ENCODE data around the gene C9orf85. TPM values are rescaled to one million over a fixed set of nuclear protein-coding genes. Genes with fewer than 3 reads are reported as not detected.

The C9orf85 gene
- total and polyA plus RNA-seq, 2 donors (not counting 1 experiment from before 2014, with no cell fraction given), result 4.3 to 9.6 TPM

- Mint-ChIP-seq H3K4me3 (no peak overlapping the region), H3K27ac (no peak overlapping the region), H3K9me3 (ENCODE audit: insufficient read depth) (peaks cover 16% of the 10 kb centered on the region), H3K27me3 (no peaks in the 10 kb centered on the region), H3K4me1 (peaks cover 16% of the 10 kb centered on the region)
- Histone ChIP-seq H2AFZ (ENCODE audit: insufficient read depth, low read depth, low read length, poor library complexity, severe bottlenecking) (no peak overlapping the region), H3K4me3 (ENCODE audit: control extremely low read depth in 1 of 5, extremely low read depth in 1 of 5, insufficient read depth in 1 of 5, low read depth in 2 of 5, low read length in 4 of 5) (no peak overlapping the region), H3K27ac (ENCODE audit: low read length in 2 of 2) (no peak overlapping the region), H3K79me2 (ENCODE audit: control insufficient read depth, insufficient read depth, low read length) (peaks cover 84% of the 10 kb centered on the region), H3K4me1 (ENCODE audit: control insufficient read depth in 2 of 2, insufficient read depth in 2 of 2, low read length in 2 of 2) (no peaks in the 10 kb centered on the region), H3K36me3 (replicated peaks in 1 of 2; ENCODE audit: control extremely low read depth in 1 of 2, control insufficient read depth in 1 of 2, extremely low read depth in 1 of 2, insufficient read depth in 2 of 2, low read length in 1 of 2) (peaks cover 8 to 11% of the 10 kb centered on the region in 2 experiments), H3K4me2 (replicated peaks; ENCODE audit: low read depth, low read length, poor library complexity, severe bottlenecking) (no peak overlapping the region), H4K20me1 (ENCODE audit: control insufficient read depth, insufficient read depth, low read length, poor library complexity, severe bottlenecking) (peaks cover 26% of the 10 kb centered on the region), H3K9ac (ENCODE audit: low read length) (no peak overlapping the region), H3K27me3 (replicated peaks in 1 of 4; ENCODE audit: control extremely low read depth in 1 of 4, control insufficient read depth in 3 of 4, insufficient read depth in 4 of 4, low read length in 3 of 4) (no peaks in the 10 kb centered on the region), H3K9me3 (ENCODE audit: control extremely low read depth in 1 of 3, control insufficient read depth in 2 of 3, insufficient read depth in 1 of 3, low read length in 2 of 3) (peaks cover 14 to 38% (median 16%) of the 10 kb centered on the region in 3 donors)
- ATAC-seq (ENCODE audit: low read depth) (no peak), DNase-seq (no peak)
- CTCF ChIA-PET, result interaction anchor here (0.9 kb wide), 1 partner anchor 11 kb away, joined by 3 read pairs; no protein-coding TSS in a partner anchor
- TF ChIP-seq EZH2 (IDR thresholded peaks at IDR 0.05; ENCODE audit: borderline replicate concordance, insufficient read depth, low read depth, low read length, poor library complexity, severe bottlenecking), result no peak
- TF ChIP-seq, protein P1, sequence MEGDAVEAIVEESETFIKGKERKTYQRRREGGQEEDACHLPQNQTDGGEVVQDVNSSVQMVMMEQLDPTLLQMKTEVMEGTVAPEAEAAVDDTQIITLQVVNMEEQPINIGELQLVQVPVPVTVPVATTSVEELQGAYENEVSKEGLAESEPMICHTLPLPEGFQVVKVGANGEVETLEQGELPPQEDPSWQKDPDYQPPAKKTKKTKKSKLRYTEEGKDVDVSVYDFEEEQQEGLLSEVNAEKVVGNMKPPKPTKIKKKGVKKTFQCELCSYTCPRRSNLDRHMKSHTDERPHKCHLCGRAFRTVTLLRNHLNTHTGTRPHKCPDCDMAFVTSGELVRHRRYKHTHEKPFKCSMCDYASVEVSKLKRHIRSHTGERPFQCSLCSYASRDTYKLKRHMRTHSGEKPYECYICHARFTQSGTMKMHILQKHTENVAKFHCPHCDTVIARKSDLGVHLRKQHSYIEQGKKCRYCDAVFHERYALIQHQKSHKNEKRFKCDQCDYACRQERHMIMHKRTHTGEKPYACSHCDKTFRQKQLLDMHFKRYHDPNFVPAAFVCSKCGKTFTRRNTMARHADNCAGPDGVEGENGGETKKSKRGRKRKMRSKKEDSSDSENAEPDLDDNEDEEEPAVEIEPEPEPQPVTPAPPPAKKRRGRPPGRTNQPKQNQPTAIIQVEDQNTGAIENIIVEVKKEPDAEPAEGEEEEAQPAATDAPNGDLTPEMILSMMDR (IDR thresholded peaks at IDR 0.05), result no peak
- intact Hi-C loops (cut with micrococcal nuclease), result no loop called here
- POLR2A ChIA-PET, result no interaction called here
- no CpG with 5 or more reads among the region's 2 CpGs for WGBS (ENCODE audit: insufficient coverage)
Measured at GRCh38 chr9:71876106-71876505, 35.3 kb upstream of the C9orf85 start.

- Histone ChIP-seq H2AFZ (ENCODE audit: insufficient read depth, low read depth, low read length, poor library complexity, severe bottlenecking) (no peak overlapping the region), H3K4me2 (replicated peaks; ENCODE audit: low read depth, low read length, poor library complexity, severe bottlenecking) (no peak overlapping the region), H3K27me3 (replicated peaks in 1 of 4; ENCODE audit: control extremely low read depth in 1 of 4, control insufficient read depth in 3 of 4, insufficient read depth in 4 of 4, low read length in 3 of 4) (no peaks in the 10 kb centered on the region), H3K27ac (ENCODE audit: low read length in 2 of 2) (no peak overlapping the region), H3K9ac (ENCODE audit: low read length) (no peak overlapping the region), H3K36me3 (replicated peaks in 1 of 2; ENCODE audit: control extremely low read depth in 1 of 2, control insufficient read depth in 1 of 2, extremely low read depth in 1 of 2, insufficient read depth in 2 of 2, low read length in 1 of 2) (peaks cover 3 to 6% of the 10 kb centered on the region in 2 experiments), H3K9me3 (ENCODE audit: control extremely low read depth in 1 of 3, control insufficient read depth in 2 of 3, insufficient read depth in 1 of 3, low read length in 2 of 3) (peaks cover 16 to 41% (median 20%) of the 10 kb centered on the region in 3 donors), H3K4me3 (ENCODE audit: control extremely low read depth in 1 of 5, extremely low read depth in 1 of 5, insufficient read depth in 1 of 5, low read depth in 2 of 5, low read length in 4 of 5) (no peak overlapping the region), H4K20me1 (ENCODE audit: control insufficient read depth, insufficient read depth, low read length, poor library complexity, severe bottlenecking) (peaks cover 26% of the 10 kb centered on the region), H3K79me2 (ENCODE audit: control insufficient read depth, insufficient read depth, low read length) (peaks cover 86% of the 10 kb centered on the region), H3K4me1 (ENCODE audit: control insufficient read depth in 2 of 2, insufficient read depth in 2 of 2, low read length in 2 of 2) (no peaks in the 10 kb centered on the region)
- TF ChIP-seq, protein P1 (IDR thresholded peaks at IDR 0.05), result no peak
- TF ChIP-seq EZH2 (IDR thresholded peaks at IDR 0.05; ENCODE audit: borderline replicate concordance, insufficient read depth, low read depth, low read length, poor library complexity, severe bottlenecking), result no peak
- ChIA-PET POLR2A (no interaction called here), CTCF (no interaction called here)
- peaks cover 16% of the 10 kb centered on the region for H3K9me3 Mint-ChIP-seq (ENCODE audit: insufficient read depth)
- H3K4me3 Mint-ChIP-seq, result no peak overlapping the region
- no peak for DNase-seq
- no peak for ATAC-seq (ENCODE audit: low read depth)
- intact Hi-C loops (cut with micrococcal nuclease), result no loop called here
- no peak overlapping the region for H3K27ac Mint-ChIP-seq
- H3K27me3 Mint-ChIP-seq, result no peaks in the 10 kb centered on the region
- H3K4me1 Mint-ChIP-seq, result peaks cover 16% of the 10 kb centered on the region
Measured at GRCh38 chr9:71876829-71877228, 34.6 kb upstream of the C9orf85 start.
